GM21619 (cell line): ENCODE measurements around the gene RAB3IL1.

Experiments
- ATAC-seq: cut with Tn5 transposase; IDR thresholded peaks from one replicate; pipeline ENCODE4 v1.9.1; 2021; ENCODE audit not compliant: unreplicated experiment

RAB3IL1 gene

GRCh38 chr11:61850687-61851086 is 66.7 kb downstream of the RAB3IL1 start:
- ATAC-seq = no peak

GRCh38 chr11:61848631-61849030 is 68.7 kb downstream of the RAB3IL1 start:
- no peak for ATAC-seq

GRCh38 chr11:61847914-61848581 is 69.3 kb downstream of the RAB3IL1 start:
- ATAC-seq = no peak
